ENCODE results near the gene PRSS50. TPM values are rescaled to one million over a fixed set of nuclear protein-coding genes. Genes with fewer than 3 reads are reported as not detected.

The PRSS50 gene
- total RNA-seq, 4 donors from 2014 or later, result not detected

DNA sequence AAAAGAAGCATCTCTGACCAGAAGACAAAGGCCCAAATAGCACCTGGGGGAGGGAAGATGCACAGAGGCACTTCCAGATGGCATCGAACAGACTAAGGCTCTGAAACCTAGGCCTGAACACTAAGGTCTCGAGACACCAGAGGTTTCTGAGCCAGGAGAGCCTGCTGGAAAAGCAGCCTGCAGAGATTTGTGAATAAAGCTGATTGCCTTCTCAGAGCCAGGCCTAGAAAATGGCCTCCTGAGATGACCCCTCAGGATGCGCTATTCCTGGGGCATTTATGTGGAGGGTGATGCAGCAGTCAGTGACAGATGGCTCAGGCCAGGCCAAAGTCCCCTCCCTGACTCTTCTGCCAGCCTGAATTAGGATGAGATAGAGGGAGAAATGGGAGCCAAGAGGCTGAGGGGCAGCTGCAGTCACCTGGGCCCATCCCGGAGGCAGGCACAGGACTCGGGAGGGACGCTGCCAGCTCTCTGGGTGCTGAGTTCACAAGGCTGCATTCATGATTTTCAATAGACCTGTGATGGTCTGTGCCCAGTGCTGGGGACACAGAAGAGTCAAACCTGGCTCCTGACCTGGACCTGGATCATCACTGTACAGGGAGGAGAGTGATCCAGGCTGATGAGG lies 6.9 kb downstream of the PRSS50 start:
- ATAC-seq (no peak), DNase-seq (no peak)
- in situ Hi-C loops (cut with MboI; ENCODE audit: low sequenced_read_pairs in 4 of 4) (loop anchor here (10.0 to 25.0 kb wide), 4 partner anchors 184 to 627 kb away; no protein-coding TSS in a partner anchor), intact Hi-C loops (cut with DNase I; ENCODE audit: low total_unique reads) (no loop called here)
- H3K36me3 ChIP-seq, result no peaks in the 10 kb centered on the region
- H3K9me3 ChIP-seq, result no peaks in the 10 kb centered on the region
- H3K27ac ChIP-seq, result no peak overlapping the region
- H3K4me1 ChIP-seq, result peaks cover under 1 to 10% of the 10 kb centered on the region in 2 donors
- no peaks in the 10 kb centered on the region for H3K27me3 ChIP-seq
- TF ChIP-seq POLR2A (IDR thresholded peaks at IDR 0.05), result no peak
- TF ChIP-seq CTCF (IDR thresholded peaks at IDR 0.05 in 4 of 5, conservative IDR thresholded peaks at IDR 0.05 in 1 of 5), result no peak
- H3K4me3 ChIP-seq, result no peak overlapping the region

DNA sequence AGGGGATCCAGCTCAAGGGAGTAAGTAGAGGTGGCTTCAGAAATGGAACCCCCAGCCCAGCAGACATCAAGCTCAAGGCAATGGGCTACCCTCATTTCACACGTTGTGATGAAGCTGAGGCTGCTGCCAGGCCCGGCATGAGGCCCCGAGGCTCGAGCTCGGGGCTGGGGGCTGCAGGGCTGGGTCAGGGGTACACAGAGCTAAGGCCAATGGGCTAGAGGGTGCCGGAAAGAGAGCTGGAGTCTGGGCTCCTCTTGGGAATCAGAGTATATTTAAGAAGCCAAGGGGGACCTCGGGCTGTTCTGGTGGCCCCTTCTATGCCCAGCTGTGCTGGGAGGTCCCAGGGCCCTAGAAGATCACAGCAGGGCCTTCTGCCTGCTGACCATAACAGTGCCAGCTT lies 7.4 kb downstream of the PRSS50 start:
- no peaks in the 10 kb centered on the region for H3K36me3 ChIP-seq
- in situ Hi-C loops (cut with MboI; ENCODE audit: low sequenced_read_pairs in 4 of 4) (loop anchor here (10.0 to 25.0 kb wide), 4 partner anchors 185 to 627 kb away; no protein-coding TSS in a partner anchor), intact Hi-C loops (cut with DNase I; ENCODE audit: low total_unique reads) (no loop called here)
- DNase-seq, result peak in 1 of 2 donors; percentile 3
- H3K27me3 ChIP-seq, result no peaks in the 10 kb centered on the region
- TF ChIP-seq CTCF (IDR thresholded peaks at IDR 0.05 in 4 of 5, conservative IDR thresholded peaks at IDR 0.05 in 1 of 5) (no peak), POLR2A (IDR thresholded peaks at IDR 0.05) (no peak)
- H3K4me1 ChIP-seq, result peaks cover 3 to 10% of the 10 kb centered on the region in 2 donors
- ATAC-seq, result no peak
- H3K4me3 ChIP-seq, result no peak overlapping the region
- no peaks in the 10 kb centered on the region for H3K9me3 ChIP-seq
- H3K27ac ChIP-seq, result no peak overlapping the region

DNA sequence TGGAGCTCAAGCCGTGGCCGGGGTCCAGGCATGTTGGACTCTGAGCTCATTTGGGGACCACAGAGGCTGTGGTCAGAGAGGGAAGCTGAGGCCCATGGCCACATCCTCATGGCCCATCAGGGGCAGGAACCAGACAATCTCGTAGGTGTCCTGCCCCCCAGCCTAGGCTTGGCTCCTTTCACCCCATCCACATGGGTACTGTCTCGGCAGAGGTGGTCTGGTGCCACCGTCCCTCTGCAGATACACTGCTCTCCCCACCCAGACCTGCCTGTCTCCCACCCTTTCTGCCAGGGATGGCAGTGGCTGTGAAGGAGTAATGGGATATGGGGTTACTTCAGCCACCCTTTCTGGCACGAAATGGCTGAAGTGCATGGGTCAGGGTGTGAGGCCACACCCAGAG lies 7.9 kb downstream of the PRSS50 start:
- H3K27ac ChIP-seq, result no peak overlapping the region
- H3K4me1 ChIP-seq, result peaks cover 3 to 10% of the 10 kb centered on the region in 2 donors
- in situ Hi-C loops (cut with MboI; ENCODE audit: low sequenced_read_pairs in 4 of 4), result loop anchor here (5.0 to 25.0 kb wide), 5 partner anchors 183 to 628 kb away; no protein-coding TSS in a partner anchor

GRCh38 chr3:46709157-46709654 lies 8.5 kb downstream of the PRSS50 start:
- intact Hi-C loops (cut with DNase I; ENCODE audit: low total_unique reads) (loop anchor here (5.0 kb wide), 2 partner anchors 138 to 288 kb away; no protein-coding TSS in a partner anchor), in situ Hi-C loops (cut with MboI; ENCODE audit: low sequenced_read_pairs in 4 of 4) (loop anchor here (5.0 to 25.0 kb wide), 3 partner anchors 183 to 628 kb away; no protein-coding TSS in a partner anchor)
- peaks cover 3 to 10% of the 10 kb centered on the region in 2 donors for H3K4me1 ChIP-seq
- H3K9me3 ChIP-seq, result no peaks in the 10 kb centered on the region
- H3K4me3 ChIP-seq, result no peak overlapping the region
- no peaks in the 10 kb centered on the region for H3K36me3 ChIP-seq
- TF ChIP-seq POLR2A (IDR thresholded peaks at IDR 0.05) (no peak), CTCF (IDR thresholded peaks at IDR 0.05 in 4 of 5, conservative IDR thresholded peaks at IDR 0.05 in 1 of 5) (no peak)
- H3K27me3 ChIP-seq, result no peaks in the 10 kb centered on the region
- no peak overlapping the region for H3K27ac ChIP-seq
- DNase-seq, result no peak
- no peak for ATAC-seq

More for the DNA sequence above, 7.9 kb downstream of the PRSS50 start:
- no peak for TF ChIP-seq CTCF (IDR thresholded peaks at IDR 0.05 in 4 of 5, conservative IDR thresholded peaks at IDR 0.05 in 1 of 5)
- no peak for TF ChIP-seq POLR2A (IDR thresholded peaks at IDR 0.05)
- H3K36me3 ChIP-seq, result no peaks in the 10 kb centered on the region
- H3K4me3 ChIP-seq, result no peak overlapping the region
- intact Hi-C loops (cut with DNase I; ENCODE audit: low total_unique reads), result loop anchor here (5.0 kb wide), 2 partner anchors 138 to 288 kb away; no protein-coding TSS in a partner anchor
- H3K27me3 ChIP-seq, result no peaks in the 10 kb centered on the region
- no peak for ATAC-seq
- H3K9me3 ChIP-seq, result no peaks in the 10 kb centered on the region
- DNase-seq, result peak in 1 of 2 donors; percentile 5

Data from gastrocnemius medialis (tissue), 4 donors.